Pulmonary artery endothelial cell (primary cell): ENCODE data around the gene GREB1. TPM values are rescaled to one million over a fixed set of nuclear protein-coding genes. Genes with fewer than 3 reads are reported as not detected.

ENCODE experiments used
- DNase-seq: peaks from one replicate; pipeline ENCODE4 v3.0.0-alpha.2; 2011; ENCODE audit warnings: low read depth, low spot score
- total RNA-seq: library from RNA; depleted of rRNA; stranded (reverse); fragments of >200 nt; gene quantifications from 2 replicates; pipeline ENCODE4 v1.2.3, GENCODE V29; 2014

The GREB1 gene
- total RNA-seq, 1 donor from 2014 or later, result 0.07 TPM

DNA sequence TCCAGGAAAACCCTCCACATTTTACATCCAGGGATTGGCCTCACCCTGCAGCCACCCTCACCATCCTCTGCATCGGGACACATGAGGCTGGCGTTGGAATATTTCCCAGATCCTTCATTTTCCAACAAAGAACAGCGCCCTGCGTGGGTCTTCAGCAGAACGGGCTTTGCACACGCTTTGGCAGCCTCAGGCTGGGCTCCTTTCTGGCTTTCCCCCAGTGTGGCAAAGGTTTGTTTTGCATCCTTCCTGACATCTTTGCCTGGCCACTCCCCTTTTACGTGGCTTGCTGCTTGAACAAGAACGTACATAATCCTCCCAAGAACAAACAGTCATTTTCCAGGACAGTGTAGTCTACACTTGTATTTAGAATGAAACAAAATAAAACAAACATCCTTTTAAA, 25.6 kb upstream of the GREB1 start:
- no peak for DNase-seq

DNA sequence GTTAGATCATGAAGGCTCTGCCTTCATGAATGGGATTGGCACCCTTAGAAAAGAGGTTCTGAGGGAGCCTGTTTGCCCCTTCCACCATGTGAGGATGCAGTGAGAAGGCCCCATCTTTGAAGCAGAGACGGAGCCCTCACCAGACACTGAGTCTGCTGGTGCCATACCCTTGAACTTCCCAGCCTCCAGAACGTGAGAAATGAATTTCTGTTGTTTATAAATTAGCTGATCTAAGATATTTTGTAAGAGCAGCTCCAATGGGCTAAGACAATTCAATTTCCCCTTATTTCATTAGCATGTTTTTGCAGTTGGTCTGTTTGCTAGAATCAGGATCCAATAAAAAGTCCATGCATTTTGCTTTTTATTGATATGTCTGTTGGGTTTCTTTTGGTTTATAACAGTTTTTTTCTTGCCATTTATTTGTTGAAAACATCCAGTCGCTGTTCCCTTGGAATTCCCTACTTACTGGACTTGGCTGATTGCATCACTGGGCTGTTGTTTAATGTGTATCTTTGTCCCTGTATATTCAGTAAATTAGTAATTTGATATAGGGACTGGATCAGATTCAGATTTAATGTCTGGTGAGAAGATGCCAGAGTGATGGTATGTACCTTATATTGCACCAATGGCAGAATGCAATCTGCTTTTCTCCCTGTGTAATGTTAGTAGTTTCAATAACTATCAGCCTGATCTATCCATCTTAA, 24.0 kb upstream of the GREB1 start:
- DNase-seq, result no peak

DNA sequence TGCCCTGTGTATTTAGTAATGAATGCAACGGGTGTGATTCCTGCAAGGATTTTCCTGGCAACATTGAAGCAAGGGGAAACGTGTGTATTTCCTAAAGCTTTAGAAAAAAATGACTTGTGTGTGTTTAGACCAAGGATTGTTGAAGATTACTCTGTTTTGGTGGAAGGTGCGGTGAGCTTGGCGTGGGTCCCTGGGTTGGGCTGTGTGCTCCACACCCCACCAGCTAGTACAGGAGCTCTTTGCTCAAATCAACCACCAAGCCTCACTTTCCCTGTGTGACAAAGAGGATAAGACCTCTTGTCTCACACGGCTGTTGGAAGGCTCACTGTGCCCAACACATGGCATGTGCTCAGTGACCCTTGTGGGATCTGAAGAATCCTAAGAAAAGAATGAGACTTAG, 21.4 kb upstream of the GREB1 start:
- no peak for DNase-seq

DNA sequence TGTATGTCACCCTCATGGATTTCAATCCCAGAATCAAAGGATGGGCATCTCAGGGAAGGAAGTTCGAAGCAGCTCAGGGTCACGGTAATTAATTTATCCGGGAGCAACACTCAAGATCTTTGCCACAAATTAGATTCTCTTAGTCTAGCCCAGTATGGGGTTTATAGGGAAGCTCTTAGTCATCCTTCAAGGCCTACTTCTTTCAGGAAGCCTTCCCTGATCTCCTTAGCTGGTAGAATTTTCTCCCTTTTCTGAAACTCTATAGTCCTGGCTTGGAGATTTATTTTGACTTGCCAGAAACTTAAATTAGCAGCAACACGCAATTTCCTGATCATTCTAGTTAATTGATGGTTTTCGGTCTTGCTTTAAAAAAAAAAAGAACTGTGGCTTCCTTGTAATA, 20.5 kb upstream of the GREB1 start:
- no peak for DNase-seq

DNA sequence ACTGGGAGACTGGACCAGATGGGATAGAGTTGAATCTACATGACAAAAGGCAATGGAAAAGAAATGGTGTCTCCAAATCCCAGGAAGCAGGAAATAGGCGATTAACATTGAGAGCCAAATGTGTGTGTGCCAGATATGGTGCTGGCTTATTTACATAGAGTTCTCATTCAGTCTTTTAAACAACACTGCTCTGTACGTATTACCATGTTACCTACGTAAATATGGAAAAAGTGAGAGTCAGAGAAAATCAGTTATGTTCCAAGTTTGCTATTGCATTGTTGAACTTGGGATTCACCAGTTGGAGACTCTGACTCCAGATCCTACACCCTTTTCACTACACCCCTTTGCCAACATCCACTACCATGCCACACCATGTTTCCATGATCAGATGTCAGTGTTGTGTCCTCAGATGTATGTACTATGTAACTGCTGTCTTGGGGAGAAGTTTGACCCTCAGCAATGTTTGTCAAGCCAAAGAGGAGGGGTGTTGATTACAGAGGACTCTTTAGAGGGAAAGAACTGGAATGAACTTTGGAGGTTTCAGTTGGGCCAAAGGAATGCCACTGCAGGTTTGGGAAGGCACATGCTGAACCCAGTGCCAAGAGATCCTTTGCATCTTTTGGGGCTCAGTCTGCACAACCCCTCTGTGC, 19.6 kb upstream of the GREB1 start:
- no peak for DNase-seq

DNA sequence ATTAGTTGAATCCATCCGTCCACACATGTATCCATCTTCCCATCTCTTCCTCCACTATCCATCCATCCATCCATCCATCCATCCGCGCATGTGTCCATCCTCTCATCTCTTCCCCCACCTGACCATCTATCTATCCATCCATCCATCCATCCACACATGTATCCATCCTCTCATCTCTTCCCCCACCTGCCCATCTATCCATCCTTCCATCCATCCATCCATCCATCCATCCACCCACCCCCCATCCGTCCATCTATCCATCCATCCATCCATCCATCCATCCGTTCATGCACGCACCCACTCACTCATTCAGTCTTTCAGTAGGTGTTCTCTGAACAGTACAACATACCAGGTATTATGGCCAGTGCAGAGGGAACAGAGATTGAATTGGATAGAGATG, 18.9 kb upstream of the GREB1 start:
- DNase-seq, result no peak

DNA sequence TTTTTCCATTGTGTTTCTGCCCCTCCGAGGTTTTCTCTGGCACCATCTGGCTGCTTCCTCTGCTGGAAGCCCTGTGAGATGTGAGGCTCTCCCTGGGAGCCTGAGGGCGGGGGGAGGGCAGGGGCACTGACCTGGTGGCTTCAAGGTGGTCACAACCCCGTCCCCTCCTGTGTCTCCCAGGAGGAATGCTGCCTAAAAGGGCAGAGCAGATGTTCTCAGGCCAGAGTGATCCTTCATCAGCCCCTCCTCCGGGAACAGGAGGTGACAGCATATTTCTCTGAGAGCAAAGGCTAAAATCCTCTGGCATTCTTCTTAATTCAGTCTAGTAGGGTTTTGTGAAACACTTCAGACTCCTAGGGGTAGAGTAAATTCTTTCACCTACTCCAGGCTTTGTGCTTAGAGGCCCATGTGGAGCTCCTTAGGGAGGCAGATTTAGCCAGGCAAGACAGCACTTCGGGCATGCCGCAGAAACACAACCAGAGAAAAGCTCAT, 18.3 kb upstream of the GREB1 start:
- DNase-seq, result no peak

DNA sequence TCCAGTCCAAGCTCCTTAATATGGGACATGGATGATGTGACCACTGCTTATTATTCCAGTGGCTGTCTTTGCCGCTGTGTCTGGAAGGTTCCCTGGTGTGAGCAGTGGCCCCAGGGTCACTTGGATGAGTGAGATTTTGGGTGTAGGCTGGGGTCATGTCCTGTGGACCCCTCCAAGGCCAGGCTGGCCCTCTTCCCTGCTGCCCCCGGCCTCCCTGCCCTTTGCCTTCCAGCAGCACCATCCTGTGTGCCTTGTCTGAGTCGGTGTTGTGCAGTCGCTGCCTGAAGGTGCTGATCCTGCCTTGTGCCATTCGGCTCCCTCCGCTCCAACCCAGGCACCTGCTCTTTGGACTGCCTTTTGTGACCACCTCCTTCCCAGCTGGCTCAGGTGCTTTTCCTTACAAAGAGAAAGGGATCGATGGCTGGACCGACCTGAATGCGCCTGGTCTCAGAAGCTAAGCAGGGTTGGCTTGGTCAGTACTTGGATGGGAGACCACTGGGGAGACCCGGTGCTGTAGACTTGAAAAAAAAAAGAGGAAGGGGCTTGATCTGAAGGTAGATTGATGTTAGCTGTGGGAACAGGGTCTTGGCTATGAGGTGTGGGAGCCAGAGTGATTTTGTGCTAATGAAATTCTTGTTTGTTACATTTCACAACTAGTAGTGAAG, 16.7 kb upstream of the GREB1 start:
- no peak for DNase-seq

DNA sequence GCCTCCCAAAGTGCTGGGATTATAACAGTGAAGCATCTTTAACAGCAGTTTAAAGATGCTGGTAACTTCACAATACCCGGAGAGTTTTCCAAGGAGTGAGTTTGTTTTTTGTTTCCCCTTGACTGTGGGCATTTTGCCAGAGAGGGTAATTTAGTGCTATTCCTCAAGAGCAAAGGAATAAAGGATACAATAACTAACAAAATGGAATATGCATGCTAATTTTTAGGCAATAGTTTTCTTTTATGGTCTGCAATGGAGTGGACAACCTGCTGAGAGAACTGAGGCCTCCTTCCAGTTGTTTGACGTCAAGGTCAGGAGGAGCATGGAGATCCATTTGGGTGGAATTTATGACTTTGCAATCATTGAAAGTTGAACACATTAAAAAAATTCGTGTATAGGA, 15.9 kb upstream of the GREB1 start:
- no peak for DNase-seq

DNA sequence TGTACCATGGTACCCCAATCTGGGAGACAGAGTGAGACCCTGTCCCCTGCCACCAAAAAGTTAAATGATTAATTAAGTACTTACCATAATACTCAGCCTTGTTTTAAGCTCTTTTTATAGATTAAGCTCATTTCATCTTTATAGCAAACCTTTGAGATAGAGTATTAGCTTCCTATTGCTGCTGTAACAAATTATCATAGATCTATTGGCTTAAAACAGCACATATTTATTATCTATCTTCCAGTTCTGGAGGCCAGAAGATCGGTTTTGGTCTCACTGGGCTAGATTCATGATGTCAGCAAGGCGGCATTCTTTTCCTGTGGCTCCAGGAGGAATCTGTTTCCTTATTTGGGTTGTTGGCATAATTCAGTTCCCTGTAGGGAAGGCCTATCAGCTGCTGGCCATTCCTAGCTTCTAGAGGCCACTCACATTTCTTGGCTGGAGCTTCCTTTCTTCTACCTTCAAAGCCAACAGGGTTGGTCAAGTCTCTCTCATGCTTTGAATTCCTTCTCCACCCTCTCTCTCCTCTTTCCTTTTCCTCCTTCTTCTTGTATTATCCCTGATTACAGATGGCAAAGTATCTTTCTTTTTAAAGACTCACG, 13.7 kb upstream of the GREB1 start:
- DNase-seq, result no peak

DNA sequence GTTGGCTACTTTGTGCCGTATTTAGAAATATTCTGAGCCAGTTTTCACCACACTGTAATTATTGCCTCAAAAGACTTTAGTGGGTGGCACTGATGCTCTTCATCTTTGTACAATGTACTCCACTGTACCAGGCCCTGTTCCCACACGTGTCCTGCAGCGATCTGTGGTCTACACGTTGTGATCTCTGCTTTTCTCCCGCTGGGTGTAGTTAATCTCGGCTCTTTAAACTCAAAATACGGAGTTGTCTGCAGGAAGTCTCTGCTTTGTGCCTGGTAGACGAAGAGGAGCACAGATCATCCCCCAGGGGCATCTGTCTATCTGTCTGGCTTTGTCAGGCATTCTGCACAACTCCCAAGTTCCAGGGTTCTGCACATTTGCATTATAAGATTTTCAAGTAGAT, 12.1 kb upstream of the GREB1 start:
- DNase-seq, result no peak

DNA sequence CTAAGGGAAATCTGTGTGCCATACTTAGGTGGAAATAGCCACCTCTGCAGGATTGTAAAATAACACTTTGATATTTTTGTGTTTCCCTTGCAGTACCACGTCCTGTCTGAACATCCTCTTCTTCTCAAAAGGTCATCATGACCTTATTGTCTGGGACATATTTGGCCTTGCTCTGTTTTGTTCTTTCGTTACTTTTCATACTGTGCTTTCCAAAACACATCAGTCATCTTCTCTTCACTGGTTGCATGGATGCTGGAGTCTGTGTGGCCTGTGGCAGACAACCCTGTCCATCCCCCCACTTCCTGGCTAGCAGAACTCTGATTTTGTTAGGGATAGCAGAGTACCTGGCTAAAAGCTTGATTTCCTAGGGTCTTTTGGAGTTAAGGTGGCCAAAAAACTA, 9.4 kb upstream of the GREB1 start:
- no peak for DNase-seq

DNA sequence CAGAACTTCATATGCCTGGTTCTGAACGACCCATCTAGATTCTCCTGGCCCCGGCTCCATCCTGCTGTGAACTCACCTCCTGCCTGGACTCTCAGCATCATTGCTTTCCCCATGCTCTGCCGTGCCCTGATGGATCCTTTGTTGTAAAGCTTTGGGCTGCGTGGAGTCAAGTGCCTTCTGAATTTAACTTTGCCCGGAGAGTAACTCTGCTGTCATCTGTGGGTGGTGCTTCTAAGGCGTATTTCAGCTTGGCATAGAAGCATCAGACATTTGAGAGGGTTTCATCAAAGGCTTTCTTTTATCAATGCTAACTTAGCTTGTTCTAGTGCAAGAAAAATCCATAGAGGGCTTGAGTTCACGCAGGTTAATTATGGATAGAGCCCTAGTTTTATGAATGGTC, 8.1 kb upstream of the GREB1 start:
- DNase-seq, result no peak

DNA sequence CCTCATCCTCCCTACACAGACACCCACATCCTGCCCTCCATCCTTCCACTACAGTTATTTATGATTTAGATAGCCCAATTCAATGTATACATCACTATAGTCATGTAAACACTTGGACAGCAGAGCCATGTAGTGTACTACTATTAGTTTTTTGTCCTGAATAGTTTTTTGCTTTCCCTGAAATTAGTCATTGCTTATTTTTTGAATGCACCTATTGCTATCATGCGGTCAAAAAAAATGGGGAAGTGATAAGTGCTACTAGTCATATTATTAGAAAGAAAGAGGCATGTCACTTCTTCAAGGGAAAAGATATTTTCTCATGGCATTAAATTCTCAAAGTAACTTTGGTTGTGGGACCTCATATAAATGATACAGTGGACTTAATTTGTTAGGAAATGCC, 6.8 kb upstream of the GREB1 start:
- DNase-seq, result no peak

DNA sequence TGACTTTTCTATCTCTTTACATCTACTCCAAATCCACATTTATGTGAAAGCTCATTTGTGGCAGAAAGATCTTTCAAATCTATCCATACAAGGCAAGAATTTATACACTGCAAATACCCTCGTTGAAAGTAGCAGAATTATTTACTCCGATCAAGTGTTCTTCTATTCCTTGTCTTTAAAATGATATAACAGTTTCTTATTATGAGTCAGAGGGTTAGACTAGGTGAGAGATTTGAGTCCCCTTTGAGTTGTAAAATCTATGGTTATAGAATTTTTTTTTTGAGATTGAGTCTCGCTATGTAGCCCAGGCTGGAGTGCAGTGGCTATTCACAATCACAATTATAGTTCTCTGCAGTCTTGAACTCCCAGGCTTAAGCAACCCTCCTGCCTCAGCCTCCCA, 5.6 kb upstream of the GREB1 start:
- DNase-seq, result no peak

DNA sequence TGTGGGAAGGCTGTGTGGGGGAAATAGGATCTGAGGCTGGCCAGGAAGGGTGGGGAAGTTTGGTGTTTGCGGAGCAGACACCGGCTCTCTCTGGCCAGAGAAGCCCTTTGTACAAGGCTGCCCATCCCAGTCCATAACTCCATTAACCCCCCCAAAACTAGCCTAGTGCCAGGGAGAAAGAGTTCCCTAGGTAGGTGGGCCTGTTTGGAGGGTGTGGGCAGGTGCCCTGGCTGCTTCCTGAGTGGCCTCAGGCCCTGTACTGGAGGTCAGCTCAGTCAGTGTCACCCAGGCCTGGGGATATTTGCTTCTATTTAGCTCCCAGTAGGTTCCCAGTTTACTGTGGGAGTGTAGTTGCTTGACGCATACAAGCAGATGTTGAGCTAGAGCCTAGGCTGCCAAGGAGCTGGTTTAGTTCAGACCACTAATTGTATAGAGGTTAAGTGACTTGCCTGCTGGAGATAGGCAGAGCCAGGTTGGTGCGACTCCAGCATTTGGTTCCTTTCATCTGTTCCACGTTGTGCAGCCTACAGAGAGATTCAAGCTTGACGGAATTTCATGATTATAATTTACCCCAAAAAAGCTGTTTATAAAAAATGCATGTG, 2.9 kb upstream of the GREB1 start:
- no peak for DNase-seq

DNA sequence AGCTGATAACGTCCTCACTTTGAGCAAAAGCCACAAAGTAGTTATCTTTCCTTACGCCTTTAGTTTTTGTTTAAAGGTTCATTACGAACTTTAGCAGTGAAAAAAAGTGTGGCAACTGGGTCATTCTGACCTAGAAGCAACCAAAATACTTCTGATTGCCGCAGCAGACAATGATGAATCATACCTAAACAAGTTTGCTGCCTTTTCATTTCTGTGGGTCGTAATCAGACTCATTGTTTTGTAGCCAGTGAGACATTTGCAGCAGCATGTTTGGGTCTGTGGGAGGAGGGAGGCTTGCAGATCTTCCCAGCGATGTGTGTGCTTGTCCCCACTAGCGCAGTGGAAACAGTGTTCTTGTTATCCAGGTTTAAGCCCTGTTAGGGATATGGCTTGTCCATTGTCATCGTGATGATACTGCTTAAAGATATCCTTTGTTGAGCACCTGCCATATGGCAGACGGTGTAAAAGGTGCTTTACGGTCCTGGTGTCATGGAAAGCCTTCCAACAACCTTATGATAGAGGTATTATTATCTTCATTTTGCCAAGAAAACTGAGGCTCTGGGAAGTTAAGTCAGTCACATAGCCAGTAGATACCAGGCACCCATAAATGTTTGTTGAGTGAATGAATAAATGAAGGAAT, 1.3 kb upstream of the GREB1 start:
- DNase-seq, result no peak

DNA sequence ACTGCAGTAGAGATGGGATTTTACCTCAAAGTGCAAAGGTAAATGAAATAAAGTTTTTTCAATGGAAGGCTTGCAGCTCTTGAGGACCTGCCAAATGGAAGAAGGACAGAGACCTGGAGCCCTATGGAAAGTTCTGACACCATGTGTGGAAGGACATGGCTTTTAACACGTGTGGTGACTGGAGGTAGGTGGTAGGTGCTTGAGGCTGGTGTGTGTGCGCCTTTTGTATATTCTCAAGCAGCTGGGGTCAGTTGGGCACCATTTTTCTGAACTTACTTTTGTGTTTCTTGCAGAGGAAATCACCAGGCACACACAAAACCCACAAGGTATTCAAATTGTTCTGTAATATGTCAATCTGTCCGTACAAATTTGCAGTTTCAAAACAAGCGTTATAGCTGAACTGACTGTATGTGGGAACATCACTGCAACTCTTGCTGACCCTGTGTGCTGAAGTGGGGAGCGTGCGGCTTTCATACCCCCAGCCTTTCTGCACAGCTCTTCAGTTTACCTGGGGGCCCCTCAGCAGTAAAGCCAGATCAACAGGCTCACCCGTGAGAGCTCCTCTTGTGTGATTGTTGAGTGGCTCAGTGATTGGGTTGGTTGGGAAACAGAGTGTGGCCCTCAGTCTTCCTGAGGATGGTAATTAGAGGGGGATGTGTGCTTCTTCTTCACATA, 363 bp downstream of the GREB1 start:
- no peak for DNase-seq

DNA sequence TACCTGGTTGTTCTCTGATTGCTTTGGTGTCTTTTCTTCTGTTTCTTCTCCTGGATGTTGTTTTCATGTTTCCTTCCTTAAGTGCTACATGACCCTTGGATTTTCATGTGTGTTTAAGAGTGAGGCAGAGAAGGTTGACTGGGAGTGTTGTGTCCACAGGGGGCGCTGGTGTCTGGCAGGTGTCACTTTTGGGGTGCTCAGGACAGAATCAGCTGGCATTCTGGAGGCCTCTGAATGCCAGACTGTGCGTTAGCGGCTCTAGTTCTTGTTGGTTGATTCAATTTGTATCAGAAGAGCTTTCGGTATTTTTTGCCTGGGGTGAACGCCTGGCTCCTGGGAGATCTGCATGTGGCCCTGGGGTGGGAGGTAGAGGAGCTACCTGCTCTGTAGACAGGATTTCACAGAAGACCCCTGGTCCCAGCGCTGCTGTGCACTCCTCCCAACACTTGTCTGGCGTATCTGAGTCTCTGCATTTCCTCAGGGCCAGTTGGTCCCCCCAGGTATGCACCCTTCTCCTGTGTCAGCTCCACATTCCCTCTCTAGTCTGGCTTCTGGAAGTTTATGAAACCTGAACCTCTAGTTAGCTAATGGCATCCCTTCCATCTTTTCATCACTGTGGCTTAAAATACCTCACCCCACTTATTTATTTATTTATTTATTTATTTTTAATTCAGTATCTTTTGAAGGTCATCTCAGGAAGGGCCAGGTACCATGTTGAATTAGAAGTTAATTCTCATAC, 1.1 kb downstream of the GREB1 start:
- no peak for DNase-seq

DNA sequence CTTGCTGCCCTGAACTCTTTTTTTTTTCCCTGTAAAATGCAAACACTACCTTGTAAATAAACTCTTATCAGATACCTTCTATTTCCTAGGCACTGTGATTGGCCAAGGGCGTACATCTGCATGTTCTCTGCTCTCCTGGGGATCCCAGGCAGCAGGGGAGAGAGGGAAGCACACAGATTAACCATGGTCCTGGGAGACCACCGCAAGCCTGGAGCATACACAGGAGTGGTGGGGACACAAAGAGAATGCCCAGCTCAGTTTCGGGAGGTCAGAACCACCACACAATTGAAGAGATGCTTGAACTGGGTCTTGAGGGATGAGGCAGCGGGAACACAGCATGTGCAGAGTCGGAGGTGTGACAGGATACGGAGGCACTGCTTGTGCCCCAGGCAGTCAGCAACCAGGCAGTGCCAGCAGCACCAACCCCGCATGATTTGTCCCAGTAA, 2.1 kb downstream of the GREB1 start:
- DNase-seq, result no peak
